Measurements from ENCODE around the gene CARD6.

- TF ChIP-seq PATZ1 (CRISPR knock-in tag; IDR thresholded peaks at IDR 0.05; ENCODE audit: borderline replicate concordance) (no peak), ARNTL (CRISPR knock-in tag; IDR thresholded peaks at IDR 0.05; ENCODE audit: borderline replicate concordance, low read depth) (no peak)
Measured at GRCh38 chr5:40873286-40873880, 32.2 kb downstream of the CARD6 start.

Measured in SK-N-SH treated with all-trans-retinoic acid at 6 μM for 48 hours (cell line).